ENCODE data around the gene AJAP1.

AJAP1 gene

GRCh38 chr1:4631321-4631720 is 23.1 kb upstream of the AJAP1 start:
- no peak for DNase-seq (ENCODE audit: low read depth in 2 of 2)

- DNase-seq (ENCODE audit: low read depth in 2 of 2) = no peak
These were observed 21.1 kb upstream of the AJAP1 start for GRCh38 chr1:4633346-4633745.

GRCh38 chr1:4634156-4634792 is 20.1 kb upstream of the AJAP1 start:
- DNase-seq (ENCODE audit: low read depth in 2 of 2) = no peak

GRCh38 chr1:4634793-4635406 is 19.5 kb upstream of the AJAP1 start:
- DNase-seq (ENCODE audit: low read depth in 2 of 2) = no peak

GRCh38 chr1:4636186-4636585 is 18.2 kb upstream of the AJAP1 start:
- DNase-seq (ENCODE audit: low read depth in 2 of 2) = no peak

- no peak for DNase-seq (ENCODE audit: low read depth in 2 of 2)
These were observed 17.6 kb upstream of the AJAP1 start for GRCh38 chr1:4636644-4637380.

- no peak for DNase-seq (ENCODE audit: low read depth in 2 of 2)
These were observed 16.6 kb upstream of the AJAP1 start for GRCh38 chr1:4637616-4638344.

- no peak for DNase-seq (ENCODE audit: low read depth in 2 of 2)
These were observed 16.1 kb upstream of the AJAP1 start for GRCh38 chr1:4638345-4638729.

GRCh38 chr1:4640931-4641330 is 13.5 kb upstream of the AJAP1 start:
- DNase-seq (ENCODE audit: low read depth in 2 of 2) = no peak

- no peak for DNase-seq (ENCODE audit: low read depth in 2 of 2)
These were observed 7.0 kb upstream of the AJAP1 start for GRCh38 chr1:4647391-4647790.

GRCh38 chr1:4648657-4649056 is 5.8 kb upstream of the AJAP1 start:
- no peak for DNase-seq (ENCODE audit: low read depth in 2 of 2)

GRCh38 chr1:4650481-4650880 is 3.9 kb upstream of the AJAP1 start:
- no peak for DNase-seq (ENCODE audit: low read depth in 2 of 2)

- DNase-seq (ENCODE audit: low read depth in 2 of 2) = no peak
These were observed 3.4 kb upstream of the AJAP1 start for GRCh38 chr1:4650981-4651380.

GRCh38 chr1:4652631-4653327 is 1.6 kb upstream of the AJAP1 start:
- no peak for DNase-seq (ENCODE audit: low read depth in 2 of 2)

GRCh38 chr1:4653328-4653660 is 1.1 kb upstream of the AJAP1 start:
- DNase-seq (ENCODE audit: low read depth in 2 of 2) = no peak

GRCh38 chr1:4654764-4655673 is 610 bp downstream of the AJAP1 start:
- DNase-seq (ENCODE audit: low read depth in 2 of 2) = no peak

GRCh38 chr1:4655674-4656532 is 1.5 kb downstream of the AJAP1 start:
- peak; percentile 16 to 23 for DNase-seq (ENCODE audit: low read depth in 2 of 2)

GRCh38 chr1:4656533-4657140 is 2.2 kb downstream of the AJAP1 start:
- no peak for DNase-seq (ENCODE audit: low read depth in 2 of 2)

- no peak for DNase-seq (ENCODE audit: low read depth in 2 of 2)
These were observed 2.9 kb downstream of the AJAP1 start for GRCh38 chr1:4657244-4657789.

All from fibroblast of skin of left biceps (primary cell).